ENCODE data around the gene ACP1. TPM values are rescaled to one million over a fixed set of nuclear protein-coding genes. Genes with fewer than 3 reads are reported as not detected.
A peak's percentile ranks its signal among the peaks of the same experiment; 100 is the strongest.

The ACP1 gene
- total RNA-seq, 4 donors from 2014 or later: 54.0 to 81.5 (median 73.8) TPM

DNA sequence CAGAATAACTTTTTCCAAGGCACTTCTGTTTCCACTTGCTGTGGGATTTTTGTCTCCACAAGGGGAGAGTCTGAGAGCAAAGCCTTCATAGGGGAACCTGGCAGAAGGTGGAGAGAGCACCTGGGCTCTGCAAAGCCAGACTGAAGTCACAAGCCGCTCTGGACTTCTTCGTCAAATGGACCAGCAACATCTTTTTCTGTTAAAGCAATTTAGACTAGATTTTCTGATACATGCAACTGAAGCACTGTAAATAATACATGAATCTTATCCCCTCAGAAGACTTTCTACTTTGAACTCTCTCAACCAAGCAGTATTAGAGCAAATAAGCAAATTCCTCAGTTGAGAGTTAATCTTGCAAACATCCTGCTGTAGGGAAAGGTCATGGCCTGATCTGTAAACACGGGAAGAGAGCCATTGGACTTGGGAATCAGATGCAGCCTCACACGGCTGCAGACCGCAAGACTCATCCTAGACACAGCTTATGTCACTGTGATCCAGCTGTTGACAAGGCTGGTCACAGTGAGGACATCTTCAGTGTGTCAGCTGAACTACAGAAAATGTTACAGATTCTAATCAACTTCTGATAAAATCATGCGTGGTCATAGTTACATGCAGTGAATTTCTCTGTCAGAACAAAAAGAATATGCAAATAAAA is 4.1 kb upstream of the ACP1 start:
- Histone ChIP-seq H3K36me3 (no peaks in the 10 kb centered on the region), H3K4me3 (no peak overlapping the region), H3K27me3 (no peaks in the 10 kb centered on the region), H3K27ac (replicated peaks in 1 of 4) (no peak overlapping the region), H3K4me1 (peaks cover 11 to 22% (median 17%) of the 10 kb centered on the region in 4 donors), H3K9me3 (peaks cover 0 to 6% (median 0%) of the 10 kb centered on the region in 4 donors)
- intact Hi-C loops (cut with DNase I): no loop called here
- no peak for TF ChIP-seq POLR2AphosphoS5 (IDR thresholded peaks at IDR 0.05)
- no peak for TF ChIP-seq POLR2A (IDR thresholded peaks at IDR 0.05; ENCODE audit: low read depth)
- no peak for TF ChIP-seq EP300 (IDR thresholded peaks at IDR 0.05)
- WGBS: 77% methylated on average over 6 of the region's 6 CpGs
- DNase-seq (ENCODE audit: extremely low spot score): peak; percentile 64

DNA sequence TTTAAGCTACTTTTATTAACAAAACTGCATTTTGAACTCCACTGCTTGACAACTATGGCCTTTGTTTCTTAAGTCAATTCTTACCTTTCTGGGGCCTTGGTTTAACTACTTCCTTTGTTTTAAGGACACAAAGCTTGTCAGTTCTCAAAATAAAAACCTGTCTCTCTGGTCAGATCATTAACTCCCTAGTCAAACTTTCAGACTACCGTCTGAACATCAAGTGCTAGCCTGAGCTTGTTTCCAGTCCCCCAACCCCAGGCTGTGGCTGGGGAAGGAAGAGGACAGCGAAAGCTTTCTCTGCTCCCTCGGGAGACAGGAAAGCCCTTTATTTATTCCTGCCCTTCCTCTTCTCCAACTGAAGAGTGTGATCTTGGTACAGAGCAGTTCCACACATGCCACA is 2.6 kb upstream of the ACP1 start:
- H3K36me3 ChIP-seq: no peaks in the 10 kb centered on the region
- intact Hi-C loops (cut with DNase I): no loop called here
- WGBS: 74% methylated on average over 3 of the region's 3 CpGs

DNA sequence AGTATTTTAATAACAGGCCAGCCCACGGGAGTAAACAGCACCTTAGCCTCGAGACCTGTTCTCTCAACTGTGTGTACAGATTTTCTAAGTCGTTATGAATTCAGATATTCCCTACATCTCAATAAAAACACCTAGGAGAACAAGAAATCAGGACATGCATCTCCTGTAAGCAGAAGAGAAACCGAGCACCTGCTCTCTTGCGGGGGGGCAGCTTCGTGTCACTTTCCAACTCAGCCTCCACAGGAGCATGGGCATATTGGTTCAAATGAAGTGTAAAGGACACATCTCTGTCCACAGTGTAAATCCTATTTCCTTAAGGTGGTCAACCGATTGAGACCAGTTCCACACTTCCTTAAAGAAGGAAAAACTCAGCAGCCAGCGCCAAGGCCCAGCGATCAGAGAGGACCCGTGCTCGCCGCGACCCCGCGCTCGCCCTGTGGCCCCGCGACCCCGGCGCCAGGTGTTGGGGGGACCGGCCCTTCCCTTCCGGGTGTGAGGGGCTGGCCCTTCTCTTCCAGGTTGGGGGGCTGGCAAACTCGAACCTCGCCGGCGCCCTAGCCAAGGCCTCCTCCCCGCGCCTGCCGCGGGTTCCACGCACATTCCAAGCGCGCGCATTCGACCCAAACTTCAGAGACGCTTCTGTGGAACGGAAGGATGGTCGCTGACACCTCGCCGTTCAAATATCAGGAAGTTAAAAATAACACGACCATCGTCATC is 1.6 kb upstream of the ACP1 start:
- 47% methylated on average over 24 of the region's 42 CpGs for WGBS
- DNase-seq (ENCODE audit: extremely low spot score): peak; percentile 21
- intact Hi-C loops (cut with DNase I): no loop called here

More for the DNA sequence above, 2.6 kb upstream of the ACP1 start:
- Histone ChIP-seq H3K4me3 (no peak overlapping the region), H3K9me3 (peaks cover 0 to 6% (median 0%) of the 10 kb centered on the region in 4 donors), H3K4me1 (peaks cover 23 to 35% (median 31%) of the 10 kb centered on the region in 4 donors), H3K27ac (replicated peaks in 1 of 4) (no peak overlapping the region), H3K27me3 (no peaks in the 10 kb centered on the region)
- peak; percentile 42 for DNase-seq (ENCODE audit: extremely low spot score)
- TF ChIP-seq, protein P1, sequence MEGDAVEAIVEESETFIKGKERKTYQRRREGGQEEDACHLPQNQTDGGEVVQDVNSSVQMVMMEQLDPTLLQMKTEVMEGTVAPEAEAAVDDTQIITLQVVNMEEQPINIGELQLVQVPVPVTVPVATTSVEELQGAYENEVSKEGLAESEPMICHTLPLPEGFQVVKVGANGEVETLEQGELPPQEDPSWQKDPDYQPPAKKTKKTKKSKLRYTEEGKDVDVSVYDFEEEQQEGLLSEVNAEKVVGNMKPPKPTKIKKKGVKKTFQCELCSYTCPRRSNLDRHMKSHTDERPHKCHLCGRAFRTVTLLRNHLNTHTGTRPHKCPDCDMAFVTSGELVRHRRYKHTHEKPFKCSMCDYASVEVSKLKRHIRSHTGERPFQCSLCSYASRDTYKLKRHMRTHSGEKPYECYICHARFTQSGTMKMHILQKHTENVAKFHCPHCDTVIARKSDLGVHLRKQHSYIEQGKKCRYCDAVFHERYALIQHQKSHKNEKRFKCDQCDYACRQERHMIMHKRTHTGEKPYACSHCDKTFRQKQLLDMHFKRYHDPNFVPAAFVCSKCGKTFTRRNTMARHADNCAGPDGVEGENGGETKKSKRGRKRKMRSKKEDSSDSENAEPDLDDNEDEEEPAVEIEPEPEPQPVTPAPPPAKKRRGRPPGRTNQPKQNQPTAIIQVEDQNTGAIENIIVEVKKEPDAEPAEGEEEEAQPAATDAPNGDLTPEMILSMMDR (IDR thresholded peaks at IDR 0.05): no peak
- TF ChIP-seq POLR2AphosphoS5 (IDR thresholded peaks at IDR 0.05) (no peak), POLR2A (IDR thresholded peaks at IDR 0.05; ENCODE audit: low read depth) (no peak), EP300 (IDR thresholded peaks at IDR 0.05) (no peak)

DNA sequence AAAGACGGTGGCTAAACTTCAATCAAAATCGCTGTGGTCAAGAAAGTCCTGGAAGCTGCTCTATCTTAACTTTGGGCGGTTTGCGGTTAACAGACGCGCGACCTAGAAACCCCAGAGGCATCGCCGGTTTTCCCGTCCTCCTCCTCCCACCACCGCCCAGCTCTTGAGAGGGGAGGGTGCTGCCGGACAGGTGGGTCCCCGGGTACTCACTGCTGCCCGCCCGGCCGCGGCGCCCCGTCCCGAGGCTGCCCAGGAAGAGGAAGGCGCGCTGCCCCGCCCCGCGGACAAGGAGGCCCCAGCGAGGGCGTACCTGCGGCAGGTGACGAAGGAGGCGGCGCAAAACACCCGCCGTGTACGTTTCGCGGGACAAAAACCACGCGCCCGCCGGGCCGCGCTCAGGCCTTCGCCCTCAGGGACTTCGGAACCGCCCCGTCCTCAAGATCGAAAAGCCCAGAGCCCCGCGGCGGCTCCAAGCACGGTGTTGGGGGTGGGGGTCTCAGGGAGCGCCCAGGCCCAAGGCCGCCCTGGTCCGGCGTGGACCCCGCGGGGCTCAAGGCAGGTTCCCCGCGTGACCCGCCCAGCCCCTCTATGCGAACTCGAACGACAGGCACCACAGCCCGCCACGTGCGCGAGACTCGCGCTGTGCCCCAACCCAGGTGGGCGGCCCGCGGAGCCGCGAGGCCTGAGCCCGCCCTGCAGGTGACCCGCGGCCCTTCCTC is 814 bp upstream of the ACP1 start, which contains the start of gene SH3YL1:
Gene SH3YL1, minus strand, starts transcription at position 259 of the 719 bp plus-strand sequence. Its CDS starts 48 bp downstream, at position 211.
- peak within 1 kb of the TSS; percentile 81 to 93 (median 86) for H3K4me3 ChIP-seq
- H3K36me3 ChIP-seq: no peaks in the 10 kb centered on the region
- H3K27ac ChIP-seq (replicated peaks in 1 of 4): peak within 1 kb of the TSS; percentile 73 to 78 (median 76)
- no peaks in the 10 kb centered on the region for H3K27me3 ChIP-seq
- 2% methylated on average over 15 of the region's 77 CpGs for WGBS
- intact Hi-C loops (cut with DNase I): no loop called here
- TF ChIP-seq, protein P1 (IDR thresholded peaks at IDR 0.05): no peak
- TF ChIP-seq EP300 (IDR thresholded peaks at IDR 0.05) (no peak), POLR2A (IDR thresholded peaks at IDR 0.05; ENCODE audit: low read depth) (no peak), POLR2AphosphoS5 (IDR thresholded peaks at IDR 0.05) (no peak)
- peaks cover 23 to 45% (median 37%) of the 10 kb centered on the region in 4 donors for H3K4me1 ChIP-seq
- DNase-seq (ENCODE audit: extremely low spot score): peak; percentile 66
- H3K9me3 ChIP-seq: no peaks in the 10 kb centered on the region

More for the DNA sequence above, 1.6 kb upstream of the ACP1 start:
- Histone ChIP-seq H3K4me3 (peak overlapping the region; percentile 81 to 93 (median 86)), H3K4me1 (peaks cover 23 to 39% (median 37%) of the 10 kb centered on the region in 4 donors), H3K27me3 (no peaks in the 10 kb centered on the region), H3K27ac (replicated peaks in 1 of 4) (no peak overlapping the region), H3K36me3 (no peaks in the 10 kb centered on the region), H3K9me3 (no peaks in the 10 kb centered on the region)
- no peak for TF ChIP-seq POLR2AphosphoS5 (IDR thresholded peaks at IDR 0.05)
- TF ChIP-seq POLR2A (IDR thresholded peaks at IDR 0.05; ENCODE audit: low read depth): no peak
- TF ChIP-seq, protein P1 (IDR thresholded peaks at IDR 0.05): no peak
- TF ChIP-seq EP300 (IDR thresholded peaks at IDR 0.05): no peak

Measured in esophagus muscularis mucosa (tissue), 4 donors.